Measurements from ENCODE around the gene DENND2D. TPM values are rescaled to one million over a fixed set of nuclear protein-coding genes. Genes with fewer than 3 reads are reported as not detected.

Gene DENND2D
- total and polyA plus RNA-seq, 9 of the 15 experiments (the other 6 are each of a cell fraction or from before 2014, with no cell fraction given) = 0.08 to 0.44 (median 0.13) TPM; not detected in 6

DNA sequence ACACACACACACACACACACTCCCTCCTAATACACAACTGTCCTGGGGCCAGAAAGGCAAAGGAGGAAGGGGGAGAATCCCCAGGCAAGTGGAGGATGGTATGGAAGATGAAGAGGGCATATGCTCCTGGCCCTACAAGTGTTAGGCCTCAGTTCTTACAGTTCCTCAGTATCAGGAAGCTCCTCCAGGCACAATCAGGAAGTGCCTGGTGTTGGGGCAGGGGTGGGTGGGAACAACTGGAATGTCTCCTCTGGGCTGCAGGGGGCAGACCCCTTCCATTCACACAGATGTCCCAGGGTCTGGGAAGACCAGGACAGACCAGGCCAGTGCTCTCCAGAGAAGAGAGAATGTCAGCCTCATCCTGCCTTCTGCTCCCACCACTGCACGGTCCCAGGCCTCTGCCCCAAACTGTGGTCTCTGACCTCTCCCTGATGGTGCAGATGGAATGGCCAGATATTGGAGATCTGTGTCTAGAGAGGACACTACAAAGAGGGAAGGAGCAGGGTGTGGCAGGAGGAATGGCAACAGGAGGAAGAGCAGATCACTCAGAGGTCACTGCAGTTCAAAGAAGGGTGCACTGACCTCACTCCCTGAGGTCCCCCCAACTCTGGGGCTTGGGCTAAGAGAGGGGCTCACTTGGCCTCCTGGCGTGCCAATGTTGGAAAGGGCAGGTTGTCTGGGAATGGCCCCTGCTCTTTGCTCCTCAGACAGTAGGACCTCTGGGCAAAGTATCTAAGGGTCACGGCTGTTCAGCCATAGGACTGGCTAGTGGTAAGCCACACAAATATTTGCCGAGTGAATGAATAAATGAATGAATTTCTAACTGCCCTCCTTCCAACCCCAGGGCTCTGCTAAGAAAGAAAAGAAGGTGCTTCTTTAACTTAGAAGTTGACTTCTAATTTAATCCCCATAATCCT lies 2.5 kb upstream of the DENND2D start (continued):
- TF ChIP-seq, protein P1, sequence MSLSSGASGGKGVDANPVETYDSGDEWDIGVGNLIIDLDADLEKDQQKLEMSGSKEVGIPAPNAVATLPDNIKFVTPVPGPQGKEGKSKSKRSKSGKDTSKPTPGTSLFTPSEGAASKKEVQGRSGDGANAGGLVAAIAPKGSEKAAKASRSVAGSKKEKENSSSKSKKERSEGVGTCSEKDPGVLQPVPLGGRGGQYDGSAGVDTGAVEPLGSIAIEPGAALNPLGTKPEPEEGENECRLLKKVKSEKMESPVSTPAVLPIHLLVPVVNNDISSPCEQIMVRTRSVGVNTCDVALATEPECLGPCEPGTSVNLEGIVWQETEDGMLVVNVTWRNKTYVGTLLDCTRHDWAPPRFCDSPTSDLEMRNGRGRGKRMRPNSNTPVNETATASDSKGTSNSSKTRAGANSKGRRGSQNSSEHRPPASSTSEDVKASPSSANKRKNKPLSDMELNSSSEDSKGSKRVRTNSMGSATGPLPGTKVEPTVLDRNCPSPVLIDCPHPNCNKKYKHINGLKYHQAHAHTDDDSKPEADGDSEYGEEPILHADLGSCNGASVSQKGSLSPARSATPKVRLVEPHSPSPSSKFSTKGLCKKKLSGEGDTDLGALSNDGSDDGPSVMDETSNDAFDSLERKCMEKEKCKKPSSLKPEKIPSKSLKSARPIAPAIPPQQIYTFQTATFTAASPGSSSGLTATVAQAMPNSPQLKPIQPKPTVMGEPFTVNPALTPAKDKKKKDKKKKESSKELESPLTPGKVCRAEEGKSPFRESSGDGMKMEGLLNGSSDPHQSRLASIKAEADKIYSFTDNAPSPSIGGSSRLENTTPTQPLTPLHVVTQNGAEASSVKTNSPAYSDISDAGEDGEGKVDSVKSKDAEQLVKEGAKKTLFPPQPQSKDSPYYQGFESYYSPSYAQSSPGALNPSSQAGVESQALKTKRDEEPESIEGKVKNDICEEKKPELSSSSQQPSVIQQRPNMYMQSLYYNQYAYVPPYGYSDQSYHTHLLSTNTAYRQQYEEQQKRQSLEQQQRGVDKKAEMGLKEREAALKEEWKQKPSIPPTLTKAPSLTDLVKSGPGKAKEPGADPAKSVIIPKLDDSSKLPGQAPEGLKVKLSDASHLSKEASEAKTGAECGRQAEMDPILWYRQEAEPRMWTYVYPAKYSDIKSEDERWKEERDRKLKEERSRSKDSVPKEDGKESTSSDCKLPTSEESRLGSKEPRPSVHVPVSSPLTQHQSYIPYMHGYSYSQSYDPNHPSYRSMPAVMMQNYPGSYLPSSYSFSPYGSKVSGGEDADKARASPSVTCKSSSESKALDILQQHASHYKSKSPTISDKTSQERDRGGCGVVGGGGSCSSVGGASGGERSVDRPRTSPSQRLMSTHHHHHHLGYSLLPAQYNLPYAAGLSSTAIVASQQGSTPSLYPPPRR (CRISPR knock-in tag; IDR thresholded peaks at IDR 0.05; ENCODE audit: borderline replicate concordance) = no peak
- TF ChIP-seq SPI1 (IDR thresholded peaks at IDR 0.05; ENCODE audit: borderline replicate concordance, low read depth, low read length) (peak; percentile 53; the same call in 1 of the 2 replicates), CTBP1 (IDR thresholded peaks at IDR 0.05; ENCODE audit: borderline replicate concordance) (peak; percentile 64; the same call in 1 of the 2 replicates), MAX (CRISPR knock-in tag; IDR thresholded peaks at IDR 0.05) (no peak), CEBPZ (IDR thresholded peaks at IDR 0.05; ENCODE audit: borderline replicate concordance, low read depth, low read length) (no peak), ZBTB8A (IDR thresholded peaks at IDR 0.05; ENCODE audit: partially characterized antibody) (no peak), NR2C2 (CRISPR knock-in tag; IDR thresholded peaks at IDR 0.05) (no peak), NR2C2 (tag; IDR thresholded peaks at IDR 0.05) (peak; percentile 61), NFE2 (IDR thresholded peaks at IDR 0.05; ENCODE audit: low read depth) (no peak), E2F3 (CRISPR knock-in tag; IDR thresholded peaks at IDR 0.05) (no peak), BRD9 (IDR thresholded peaks at IDR 0.05; ENCODE audit: low read depth, partially characterized antibody) (no peak), LCOR (CRISPR knock-in tag; IDR thresholded peaks at IDR 0.05) (no peak), POLR2H (tag; IDR thresholded peaks at IDR 0.05; ENCODE audit: low read depth) (no peak), CXXC5 (CRISPR knock-in tag; IDR thresholded peaks at IDR 0.05) (no peak)
- TF ChIP-seq, protein P2, sequence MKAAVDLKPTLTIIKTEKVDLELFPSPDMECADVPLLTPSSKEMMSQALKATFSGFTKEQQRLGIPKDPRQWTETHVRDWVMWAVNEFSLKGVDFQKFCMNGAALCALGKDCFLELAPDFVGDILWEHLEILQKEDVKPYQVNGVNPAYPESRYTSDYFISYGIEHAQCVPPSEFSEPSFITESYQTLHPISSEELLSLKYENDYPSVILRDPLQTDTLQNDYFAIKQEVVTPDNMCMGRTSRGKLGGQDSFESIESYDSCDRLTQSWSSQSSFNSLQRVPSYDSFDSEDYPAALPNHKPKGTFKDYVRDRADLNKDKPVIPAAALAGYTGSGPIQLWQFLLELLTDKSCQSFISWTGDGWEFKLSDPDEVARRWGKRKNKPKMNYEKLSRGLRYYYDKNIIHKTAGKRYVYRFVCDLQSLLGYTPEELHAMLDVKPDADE (conservative IDR thresholded peaks at IDR 0.05; ENCODE audit: control insufficient read depth, low read depth, low read length) = no peak
- TF ChIP-seq, protein P3, sequence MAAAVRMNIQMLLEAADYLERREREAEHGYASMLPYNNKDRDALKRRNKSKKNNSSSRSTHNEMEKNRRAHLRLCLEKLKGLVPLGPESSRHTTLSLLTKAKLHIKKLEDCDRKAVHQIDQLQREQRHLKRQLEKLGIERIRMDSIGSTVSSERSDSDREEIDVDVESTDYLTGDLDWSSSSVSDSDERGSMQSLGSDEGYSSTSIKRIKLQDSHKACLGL (CRISPR knock-in tag; IDR thresholded peaks at IDR 0.05; ENCODE audit: borderline replicate concordance, poor library complexity, severe bottlenecking) = no peak

All from K562 (cell line).